22Rv1 (cell line): ENCODE measurements around the gene CPXM2.

Experiments
- H3K27ac ChIP-seq: fragments of 450-650 bp; 2 replicates; pipeline ENCODE4 v1.5.1; 2017
- CTCF ChIP-seq: fragments of 450-650 bp; IDR thresholded peaks from 2 replicates; pipeline ENCODE4 v1.5.1; 2017; ENCODE audit warnings: mild to moderate bottlenecking
- ZFX ChIP-seq: fragments of 450-650 bp; IDR thresholded peaks from 2 replicates; pipeline ENCODE4 v1.6.1; 2017; ENCODE audit warnings: antibody characterized with exemption, borderline replicate concordance

Gene CPXM2

GRCh38 chr10:123769647-123770046 is 122.0 kb downstream of the CPXM2 start:
- TF ChIP-seq CTCF (no peak), ZFX (no peak)
- H3K27ac ChIP-seq: no peak overlapping the region

GRCh38 chr10:123766761-123767160 is 124.8 kb downstream of the CPXM2 start:
- no peak overlapping the region for H3K27ac ChIP-seq
- TF ChIP-seq ZFX (no peak), CTCF (no peak)

- H3K27ac ChIP-seq: no peak overlapping the region
- TF ChIP-seq CTCF: no peak
- TF ChIP-seq ZFX: no peak
Observed at GRCh38 chr10:123766012-123766411, 125.6 kb downstream of the CPXM2 start.

GRCh38 chr10:123761666-123762230 is 129.9 kb downstream of the CPXM2 start:
- no peak overlapping the region for H3K27ac ChIP-seq
- TF ChIP-seq CTCF (no peak), ZFX (no peak)

- no peak for TF ChIP-seq CTCF
- no peak for TF ChIP-seq ZFX
Observed at GRCh38 chr10:123761038-123761428, 130.6 kb downstream of the CPXM2 start.

GRCh38 chr10:123760356-123761037 is 131.1 kb downstream of the CPXM2 start:
- TF ChIP-seq ZFX (no peak), CTCF (no peak)
- H3K27ac ChIP-seq: no peak overlapping the region

More at GRCh38 chr10:123761038-123761428, 130.6 kb downstream of the CPXM2 start:
- no peak overlapping the region for H3K27ac ChIP-seq

GRCh38 chr10:123759501-123760031 is 132.0 kb downstream of the CPXM2 start:
- TF ChIP-seq ZFX (no peak), CTCF (no peak)
- no peak overlapping the region for H3K27ac ChIP-seq
